SKM-1 (cell line): ENCODE results near the gene PARVB.
"Not testable (repeated sequence)": the region's sequence is repeated elsewhere in the genome, so short reads cannot be mapped to it uniquely, and the experiment has no call there.

Experiments used
- DNase-seq: peaks from one replicate; lab custom pipeline; 2025; ENCODE audit not compliant: unreplicated experiment; lab: John Stamatoyannopoulos, UW

Gene PARVB

GRCh38 chr22:44103735-44104480 is 79.8 kb downstream of the PARVB start:
- DNase-seq = no peak

DNA sequence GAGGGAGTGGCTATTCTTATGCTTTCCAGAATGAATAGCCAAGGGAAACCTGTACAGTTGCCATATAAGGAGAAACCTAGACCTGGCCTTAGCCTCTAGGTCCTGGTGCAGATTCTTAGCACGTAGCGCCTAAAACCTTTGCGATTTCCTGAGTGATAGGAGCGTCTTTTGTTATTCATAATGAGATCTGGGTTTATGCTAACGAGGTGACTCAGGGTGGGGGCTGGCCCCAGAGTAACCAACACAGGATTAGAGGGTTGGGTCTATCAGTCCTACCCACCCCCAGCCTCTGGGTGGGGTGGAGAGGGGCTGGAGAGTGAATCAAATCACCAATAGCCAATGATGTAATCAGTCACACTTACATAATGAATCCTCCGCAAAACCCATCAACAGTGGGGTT is 83.2 kb downstream of the PARVB start:
- no peak for DNase-seq

DNA sequence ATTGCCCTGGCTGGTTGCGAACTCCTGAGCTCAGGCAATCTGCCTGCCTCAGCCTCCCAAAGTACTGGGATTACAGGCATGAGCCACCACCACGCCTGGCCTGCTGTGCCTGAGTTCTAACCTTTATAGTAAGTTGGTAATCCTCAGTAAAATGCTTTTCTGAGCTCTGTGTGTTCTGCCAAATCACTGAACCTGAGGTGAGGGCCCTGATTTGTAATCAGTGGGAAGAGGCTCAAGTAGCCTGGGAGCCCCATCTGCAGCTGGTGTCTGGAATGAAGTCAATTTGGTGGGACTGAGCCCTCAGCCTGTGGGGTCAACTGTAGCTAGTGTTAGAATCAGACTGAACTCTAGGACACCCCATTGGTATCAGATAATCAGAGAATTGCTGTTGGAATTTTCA is 84.0 kb downstream of the PARVB start:
- DNase-seq = no peak

DNA sequence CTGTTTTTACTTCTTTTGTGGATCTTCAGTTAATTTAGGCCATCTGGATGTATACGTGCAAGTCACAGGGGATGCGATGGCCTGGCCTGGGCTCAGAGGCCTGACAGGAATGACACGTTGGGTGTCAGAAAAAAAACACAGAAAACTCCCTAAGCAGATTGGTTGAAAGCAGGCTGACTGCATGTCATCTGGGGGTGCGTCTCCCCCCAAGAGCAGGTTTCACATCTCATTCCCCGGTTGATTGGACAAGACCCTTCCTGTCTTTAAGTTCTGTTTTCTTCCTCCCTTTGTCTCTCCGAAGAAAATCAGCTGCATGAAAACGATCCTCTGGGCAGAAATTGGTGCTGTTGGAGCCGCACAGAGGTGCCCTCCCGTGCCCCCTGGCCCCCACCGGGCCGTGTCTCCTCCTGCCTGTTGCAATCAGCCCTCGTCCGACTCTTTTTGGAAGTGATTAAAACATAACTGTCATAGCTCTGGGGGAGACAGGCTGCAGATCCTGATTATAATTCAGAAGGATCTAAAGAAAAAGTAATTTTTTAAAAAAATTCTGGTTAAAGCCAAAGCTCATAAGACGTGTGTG is 84.8 kb downstream of the PARVB start:
- no peak for DNase-seq

DNA sequence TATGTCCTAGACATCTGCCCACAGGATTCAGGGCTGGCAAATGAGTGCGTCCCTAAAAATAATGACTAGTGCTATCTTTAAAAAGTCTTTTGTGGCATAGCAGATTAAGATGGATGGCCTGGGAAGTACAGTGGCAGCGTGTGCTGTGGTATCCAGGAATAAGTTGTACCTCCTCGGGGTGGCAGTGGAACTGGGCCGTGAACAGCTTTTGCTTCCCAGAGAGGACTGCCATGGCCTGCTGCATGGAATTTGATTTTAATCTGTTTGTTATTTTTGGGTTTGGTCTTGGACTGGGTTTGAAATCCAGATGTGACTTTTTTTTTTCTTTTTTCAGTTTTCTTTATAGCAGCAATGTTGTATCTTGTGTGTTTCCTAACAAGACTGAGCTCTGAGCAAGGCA is 85.3 kb downstream of the PARVB start:
- no peak for DNase-seq

GRCh38 chr22:44110656-44111055 is 86.6 kb downstream of the PARVB start:
- DNase-seq = not testable (repeated sequence)

DNA sequence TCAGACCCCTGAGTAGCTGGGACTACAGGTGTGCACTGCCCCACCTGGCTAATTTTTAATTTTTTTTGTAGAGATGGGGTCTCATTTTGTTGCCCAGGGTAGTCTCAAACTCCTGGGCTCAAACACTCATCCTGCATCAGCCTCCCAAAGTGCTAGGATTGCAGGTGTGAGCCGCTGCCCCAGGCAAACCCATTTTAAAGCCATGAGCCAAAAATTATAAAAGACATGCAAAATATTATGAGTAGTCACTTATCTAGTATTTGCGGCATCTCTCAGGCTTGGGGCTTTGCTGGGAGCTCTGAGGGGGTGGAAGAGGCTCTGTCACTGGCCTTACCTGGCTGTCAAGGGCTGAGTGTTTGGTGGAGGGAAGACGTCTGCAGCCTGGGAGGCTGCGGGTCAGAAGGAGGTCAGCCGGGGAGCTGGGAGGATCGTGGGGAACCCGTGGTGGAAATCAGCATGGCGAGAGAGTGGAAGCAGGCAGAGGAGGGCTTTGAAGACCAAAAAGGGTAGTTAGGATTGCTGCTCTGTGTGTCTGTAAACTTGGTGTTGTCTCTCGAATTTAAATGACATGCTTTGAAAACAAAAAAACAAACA is 87.6 kb downstream of the PARVB start:
- no peak for DNase-seq

GRCh38 chr22:44112191-44112590 is 88.1 kb downstream of the PARVB start:
- DNase-seq = no peak

DNA sequence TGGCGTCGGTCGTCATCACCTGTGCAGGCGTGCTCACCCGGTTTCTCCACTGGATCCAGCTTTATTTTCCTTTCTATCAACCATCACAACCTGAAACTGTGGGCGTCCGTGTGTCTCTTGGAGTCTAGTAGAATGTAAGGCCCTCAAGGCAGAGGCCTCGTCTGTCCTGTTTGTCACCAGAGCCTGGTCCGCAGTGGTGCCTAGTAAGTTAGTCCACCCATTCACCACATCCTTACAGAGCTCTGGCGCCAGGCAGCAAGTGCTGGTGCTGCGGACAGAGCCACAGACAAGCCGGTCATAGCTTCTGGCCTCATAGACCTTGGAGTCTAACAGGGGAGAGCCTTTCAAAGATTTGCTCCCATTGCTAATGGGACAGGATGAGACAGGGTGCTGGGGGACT is 92.2 kb downstream of the PARVB start:
- DNase-seq = no peak

- DNase-seq = no peak
These were observed 92.9 kb downstream of the PARVB start for GRCh38 chr22:44116755-44117684.

- no peak for DNase-seq
These were observed 93.6 kb downstream of the PARVB start for GRCh38 chr22:44117746-44118145.

- no peak for DNase-seq
These were observed 94.7 kb downstream of the PARVB start for GRCh38 chr22:44118645-44119315.

- DNase-seq = no peak
These were observed 95.7 kb downstream of the PARVB start for GRCh38 chr22:44119669-44120313.

DNA sequence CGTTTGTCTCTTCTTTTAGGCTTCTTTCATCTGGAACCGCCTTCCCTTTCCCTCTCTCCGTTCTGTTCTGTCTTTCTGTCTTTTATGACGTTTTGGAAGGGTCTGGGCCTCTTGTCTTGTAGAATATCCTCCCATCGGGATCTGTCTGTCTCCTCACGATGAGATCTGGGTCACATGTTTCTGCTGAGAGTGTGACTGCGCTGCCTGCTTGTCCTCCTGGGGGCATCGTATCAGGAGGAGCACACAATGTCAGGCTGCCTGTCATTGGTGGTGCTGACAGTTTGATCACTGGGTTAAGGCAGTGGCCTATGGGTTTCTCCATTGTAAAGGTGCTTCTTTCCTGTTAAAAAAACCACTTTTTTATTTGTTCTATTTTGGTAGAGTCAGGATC is 96.2 kb downstream of the PARVB start:
- no peak for DNase-seq

- DNase-seq = no peak
These were observed 101.3 kb downstream of the PARVB start for GRCh38 chr22:44125421-44125820.

DNA sequence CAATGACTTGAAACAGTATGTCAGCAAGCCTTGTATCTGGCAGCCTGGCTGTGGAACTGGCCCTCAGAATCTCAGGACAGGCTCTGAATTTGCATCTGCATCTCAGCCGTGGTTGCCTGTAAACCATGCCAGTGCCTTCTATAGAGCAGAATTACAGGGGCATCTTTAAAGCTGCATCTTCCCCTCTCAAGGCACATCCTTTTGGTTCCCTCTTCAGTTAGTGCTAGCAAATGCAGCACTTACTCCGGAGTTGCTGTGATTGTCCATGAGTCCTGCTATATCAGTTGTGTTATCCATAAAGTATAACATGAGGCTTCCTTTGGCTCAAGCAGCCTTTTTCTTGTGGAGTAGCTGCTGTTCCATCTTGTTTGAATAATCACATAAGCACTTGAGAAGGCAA is 102.7 kb downstream of the PARVB start:
- DNase-seq = no peak

DNA sequence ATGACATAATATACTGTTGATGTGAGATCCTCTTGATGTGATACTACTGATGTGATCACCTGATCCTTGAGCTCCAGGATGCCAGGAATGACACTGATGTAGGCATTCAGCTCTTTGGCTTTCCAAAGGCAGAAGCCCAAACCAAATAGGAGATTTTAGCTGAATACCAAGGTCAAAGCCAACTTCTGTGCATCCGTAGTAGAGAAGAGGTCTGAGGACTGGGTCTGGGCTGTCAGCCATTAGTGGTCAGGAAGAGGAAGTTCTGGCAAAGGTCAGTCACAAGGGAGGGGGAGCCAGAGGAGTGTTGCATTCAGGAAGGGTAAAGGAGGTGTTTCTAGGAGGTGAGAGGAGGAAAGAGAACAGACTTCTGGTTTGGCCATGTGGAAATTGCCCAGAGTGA is 103.3 kb downstream of the PARVB start:
- peak; percentile 74 for DNase-seq

DNA sequence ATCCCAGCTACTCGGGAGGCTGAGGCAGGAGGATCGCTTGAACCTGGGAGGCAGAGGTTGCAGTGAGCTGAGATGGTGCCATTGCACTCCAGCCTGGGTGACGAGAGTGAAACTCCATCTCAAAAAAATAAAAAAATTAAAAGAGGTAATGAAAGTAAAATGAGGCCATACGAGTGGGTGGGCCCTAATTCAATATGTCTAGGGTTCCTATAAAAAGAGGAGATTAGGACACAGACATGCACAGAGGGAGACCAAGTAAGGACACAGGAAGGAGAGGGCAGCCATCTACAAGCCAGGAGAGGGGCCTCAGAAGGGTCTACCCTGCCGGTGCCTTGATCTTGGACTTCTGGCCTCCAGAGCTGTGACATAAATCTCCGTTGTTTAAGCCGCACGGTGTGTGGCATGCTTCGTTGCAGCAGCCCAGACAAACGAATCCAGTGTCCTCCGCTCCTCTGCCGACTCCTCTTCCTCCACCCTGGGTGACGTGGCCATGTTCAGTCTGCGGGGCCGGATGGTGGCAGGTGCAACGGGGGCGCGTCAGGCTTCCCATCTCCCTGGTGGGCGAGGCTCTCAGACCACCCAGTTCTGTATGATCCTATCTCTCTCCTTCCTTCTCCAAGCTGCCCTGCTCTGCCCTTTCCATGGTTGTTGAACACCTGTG is 105.0 kb downstream of the PARVB start:
- DNase-seq = no peak

GRCh38 chr22:44129619-44129976 is 105.5 kb downstream of the PARVB start:
- no peak for DNase-seq

DNA sequence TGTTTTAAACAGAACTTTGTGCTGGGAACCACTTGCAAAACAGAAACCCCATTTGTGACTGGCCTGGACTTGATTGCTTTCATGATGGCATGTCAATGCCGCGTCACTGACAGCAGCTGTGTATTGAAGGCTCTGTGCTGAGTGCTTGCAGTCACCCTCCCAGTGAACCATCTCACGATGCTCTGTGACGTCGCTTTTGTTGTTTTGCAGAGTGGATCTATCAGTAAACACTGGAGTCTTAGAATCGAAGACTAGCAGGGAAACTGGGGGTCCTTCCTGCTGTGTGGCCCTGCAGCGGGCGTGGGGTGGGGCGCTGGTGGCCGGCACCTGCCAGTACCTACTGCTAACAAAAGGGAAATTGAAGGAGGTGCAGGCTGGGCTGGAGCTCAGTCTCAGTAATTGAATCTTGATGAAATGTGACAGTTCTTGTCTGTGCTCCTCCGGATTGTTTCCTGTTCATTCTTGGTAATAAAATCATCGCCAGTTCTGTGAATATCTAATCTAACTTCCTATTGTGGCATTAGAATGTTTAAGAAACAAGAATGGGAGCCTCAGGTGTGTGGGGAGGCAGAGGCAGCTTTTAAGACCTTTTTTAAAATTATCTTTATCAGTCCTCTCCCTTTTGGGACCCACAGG is 106.1 kb downstream of the PARVB start:
- DNase-seq = no peak
